ENCODE data around the gene BOC. TPM values are rescaled to one million over a fixed set of nuclear protein-coding genes. Genes with fewer than 3 reads are reported as not detected.

Gene BOC
- total and polyA plus RNA-seq, 9 donors = 28.6 to 98.5 (median 58.0) TPM

DNA sequence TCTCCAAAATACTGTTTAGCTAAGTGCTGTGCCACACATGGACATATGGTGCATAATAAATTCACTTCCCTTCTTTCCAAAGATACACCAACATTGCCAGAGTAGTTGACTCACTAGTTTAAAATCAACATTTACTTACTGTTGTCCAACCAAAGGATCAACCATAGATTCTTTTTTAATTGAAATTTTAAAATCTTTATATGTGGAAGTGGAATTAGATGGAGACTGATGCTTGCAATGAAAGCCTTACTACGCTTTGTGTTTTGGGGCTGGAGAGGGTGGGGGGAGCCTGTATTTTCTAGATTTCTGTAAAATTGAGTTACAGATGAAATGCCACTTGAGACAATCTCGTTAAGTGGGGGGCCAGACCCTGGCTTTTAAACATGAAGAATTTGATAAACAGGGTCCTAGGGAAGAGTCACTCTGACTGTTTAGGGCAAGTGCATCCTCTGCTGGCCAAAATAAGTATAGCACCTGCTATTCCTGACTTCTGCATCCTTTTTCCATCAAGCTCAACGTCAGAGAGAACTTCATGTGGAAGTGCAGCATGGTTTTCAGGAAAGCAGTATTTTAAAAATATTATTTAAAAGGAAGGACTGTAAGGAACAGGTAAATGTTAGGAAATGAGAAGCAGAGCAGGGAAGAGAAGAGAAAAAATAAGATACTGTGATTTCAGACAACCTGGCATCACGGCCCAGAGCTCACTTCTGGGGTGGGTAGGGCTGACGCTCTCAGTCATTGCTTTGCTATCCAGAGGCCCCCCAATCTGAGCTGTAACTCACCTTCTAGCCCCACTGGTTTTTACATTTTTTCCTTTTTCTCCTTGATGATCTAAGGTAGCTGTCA, 76.7 kb downstream of the BOC start:
- Histone ChIP-seq H3K36me3 (no peaks in the 10 kb centered on the region), H3K27ac (peak overlapping the region in 1 of 2 donors; percentile 51), H3K9me3 (no peaks in the 10 kb centered on the region), H3K4me3 (no peak overlapping the region), H3K27me3 (no peaks in the 10 kb centered on the region), H3K4me1 (ENCODE audit: insufficient read depth) (peaks cover 19% of the 10 kb centered on the region)
- intact Hi-C loops (cut with DNase I) = loop anchor here (1.0 to 10.0 kb wide), 4 partner anchors 151 to 236 kb away; no protein-coding TSS in a partner anchor
- DNase-seq = peak in 4 of 5 donors; percentile 56 to 79 (median 66)
- TF ChIP-seq, protein P1, sequence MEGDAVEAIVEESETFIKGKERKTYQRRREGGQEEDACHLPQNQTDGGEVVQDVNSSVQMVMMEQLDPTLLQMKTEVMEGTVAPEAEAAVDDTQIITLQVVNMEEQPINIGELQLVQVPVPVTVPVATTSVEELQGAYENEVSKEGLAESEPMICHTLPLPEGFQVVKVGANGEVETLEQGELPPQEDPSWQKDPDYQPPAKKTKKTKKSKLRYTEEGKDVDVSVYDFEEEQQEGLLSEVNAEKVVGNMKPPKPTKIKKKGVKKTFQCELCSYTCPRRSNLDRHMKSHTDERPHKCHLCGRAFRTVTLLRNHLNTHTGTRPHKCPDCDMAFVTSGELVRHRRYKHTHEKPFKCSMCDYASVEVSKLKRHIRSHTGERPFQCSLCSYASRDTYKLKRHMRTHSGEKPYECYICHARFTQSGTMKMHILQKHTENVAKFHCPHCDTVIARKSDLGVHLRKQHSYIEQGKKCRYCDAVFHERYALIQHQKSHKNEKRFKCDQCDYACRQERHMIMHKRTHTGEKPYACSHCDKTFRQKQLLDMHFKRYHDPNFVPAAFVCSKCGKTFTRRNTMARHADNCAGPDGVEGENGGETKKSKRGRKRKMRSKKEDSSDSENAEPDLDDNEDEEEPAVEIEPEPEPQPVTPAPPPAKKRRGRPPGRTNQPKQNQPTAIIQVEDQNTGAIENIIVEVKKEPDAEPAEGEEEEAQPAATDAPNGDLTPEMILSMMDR (IDR thresholded peaks at IDR 0.05) = peak; percentile 80 to 99 (median 98)
- TF ChIP-seq EP300 (IDR thresholded peaks at IDR 0.05) = no peak
- WGBS, 3 donors = 50 to 52% (median 51%) methylated on average over 5 of the region's 5 CpGs

DNA sequence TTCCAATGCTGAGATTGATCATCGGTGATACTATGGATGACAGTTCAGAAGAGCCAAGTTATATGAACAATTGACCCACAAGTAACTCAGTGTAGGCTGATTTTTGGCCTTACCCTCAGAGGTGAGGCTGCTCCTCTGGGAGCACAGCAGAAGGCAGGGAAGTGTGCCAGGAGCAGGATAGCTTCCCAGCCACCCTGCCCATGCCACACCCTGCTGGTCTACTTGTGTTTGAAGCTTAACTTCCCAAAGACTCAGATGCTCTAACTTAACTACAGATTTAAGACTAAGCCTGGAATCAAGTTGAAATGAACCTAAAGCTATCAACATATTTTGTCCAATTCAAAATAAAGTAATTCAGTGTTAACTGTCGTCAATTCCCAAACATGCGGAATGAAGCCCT, 77.5 kb downstream of the BOC start:
- peak in 1 of 5 donors; percentile 15 for DNase-seq
- H3K9me3 ChIP-seq = no peaks in the 10 kb centered on the region
- H3K27me3 ChIP-seq = no peaks in the 10 kb centered on the region
- no peaks in the 10 kb centered on the region for H3K36me3 ChIP-seq
- H3K4me3 ChIP-seq = no peak overlapping the region
- 84 to 91% (median 91%) methylated on average over 3 of the region's 3 CpGs for WGBS, 3 donors
- no peak overlapping the region for H3K27ac ChIP-seq
- intact Hi-C loops (cut with DNase I) = loop anchor here (1.0 to 10.0 kb wide), 4 partner anchors 152 to 237 kb away; no protein-coding TSS in a partner anchor
- TF ChIP-seq EP300 (IDR thresholded peaks at IDR 0.05) (no peak), POLR2A (IDR thresholded peaks at IDR 0.05) (no peak)
- TF ChIP-seq, protein P1 (IDR thresholded peaks at IDR 0.05) = no peak
- H3K4me1 ChIP-seq (ENCODE audit: insufficient read depth) = peaks cover 19% of the 10 kb centered on the region

DNA sequence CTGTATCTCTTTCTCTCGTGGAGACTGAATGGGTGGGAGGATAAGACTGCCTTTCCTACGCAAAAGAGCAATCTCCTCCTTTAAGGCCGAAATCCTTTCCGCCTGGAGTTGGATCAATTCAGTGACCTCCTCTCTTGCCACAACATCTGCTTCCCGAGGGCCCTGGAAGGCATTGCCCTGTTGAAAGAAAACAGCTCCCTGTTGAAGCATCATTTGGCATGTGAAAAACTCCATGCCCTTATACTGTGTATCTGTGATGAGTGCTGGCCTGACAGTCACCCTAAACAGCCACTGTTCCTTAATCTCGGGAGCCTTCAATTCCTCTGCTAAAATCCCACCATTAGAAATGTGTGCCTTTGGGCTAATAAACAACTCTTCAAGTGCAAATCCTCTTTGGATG, 80.2 kb downstream of the BOC start:
- WGBS, 3 donors = 13 to 19% (median 14%) methylated on average over 6 of the region's 6 CpGs
- DNase-seq = no peak
- Histone ChIP-seq H3K27ac (peak overlapping the region; percentile 11 to 21), H3K36me3 (no peaks in the 10 kb centered on the region), H3K9me3 (no peaks in the 10 kb centered on the region), H3K4me3 (no peak overlapping the region), H3K4me1 (ENCODE audit: insufficient read depth) (peaks cover 7% of the 10 kb centered on the region), H3K27me3 (no peaks in the 10 kb centered on the region)
- no peak for TF ChIP-seq EP300 (IDR thresholded peaks at IDR 0.05)
- no peak for TF ChIP-seq POLR2A (IDR thresholded peaks at IDR 0.05)
- TF ChIP-seq, protein P1 (IDR thresholded peaks at IDR 0.05) = no peak
- intact Hi-C loops (cut with DNase I) = no loop called here

DNA sequence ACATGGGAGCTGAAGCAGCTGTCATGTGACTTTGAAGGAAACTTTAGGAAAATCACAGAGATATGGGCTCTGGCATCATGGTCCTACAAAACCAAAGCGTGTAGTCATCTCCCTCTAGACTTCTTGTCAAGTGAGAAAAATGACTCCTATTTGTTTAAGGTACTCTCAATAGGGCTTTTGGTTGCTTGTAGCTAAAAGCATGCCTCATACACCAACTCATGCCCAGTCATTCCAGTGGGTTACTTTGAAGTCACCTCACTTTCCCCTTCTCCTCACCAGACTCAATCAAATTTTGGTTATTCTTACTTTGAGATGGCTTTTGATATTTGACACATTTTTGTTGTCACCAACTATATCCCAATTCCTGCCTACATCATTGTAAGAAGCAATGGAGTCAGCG, 81.6 kb downstream of the BOC start:
- intact Hi-C loops (cut with DNase I) = no loop called here
- DNase-seq = no peak
- H3K27me3 ChIP-seq = no peaks in the 10 kb centered on the region
- TF ChIP-seq, protein P1 (IDR thresholded peaks at IDR 0.05) = no peak
- no peak for TF ChIP-seq EP300 (IDR thresholded peaks at IDR 0.05)
- TF ChIP-seq POLR2A (IDR thresholded peaks at IDR 0.05) = no peak
- H3K9me3 ChIP-seq = no peaks in the 10 kb centered on the region
- WGBS, 3 donors = 92 to 98% (median 96%) methylated on average over 2 of the region's 2 CpGs
- H3K4me1 ChIP-seq (ENCODE audit: insufficient read depth) = peaks cover 3% of the 10 kb centered on the region
- no peaks in the 10 kb centered on the region for H3K36me3 ChIP-seq
- no peak overlapping the region for H3K4me3 ChIP-seq
- H3K27ac ChIP-seq = no peak overlapping the region
